NCI-H2196 treated with DMSO at 0.1 percent for 48 hours (cell line): ENCODE results near the gene COL5A1.
"Not testable (repeated sequence)": the region's sequence is repeated elsewhere in the genome, so short reads cannot be mapped to it uniquely, and the experiment has no call there.

Source experiments
- DNase-seq: peaks from one replicate; lab custom pipeline; 2025; ENCODE audit not compliant: unreplicated experiment; lab: John Stamatoyannopoulos, UW

The COL5A1 gene

DNA sequence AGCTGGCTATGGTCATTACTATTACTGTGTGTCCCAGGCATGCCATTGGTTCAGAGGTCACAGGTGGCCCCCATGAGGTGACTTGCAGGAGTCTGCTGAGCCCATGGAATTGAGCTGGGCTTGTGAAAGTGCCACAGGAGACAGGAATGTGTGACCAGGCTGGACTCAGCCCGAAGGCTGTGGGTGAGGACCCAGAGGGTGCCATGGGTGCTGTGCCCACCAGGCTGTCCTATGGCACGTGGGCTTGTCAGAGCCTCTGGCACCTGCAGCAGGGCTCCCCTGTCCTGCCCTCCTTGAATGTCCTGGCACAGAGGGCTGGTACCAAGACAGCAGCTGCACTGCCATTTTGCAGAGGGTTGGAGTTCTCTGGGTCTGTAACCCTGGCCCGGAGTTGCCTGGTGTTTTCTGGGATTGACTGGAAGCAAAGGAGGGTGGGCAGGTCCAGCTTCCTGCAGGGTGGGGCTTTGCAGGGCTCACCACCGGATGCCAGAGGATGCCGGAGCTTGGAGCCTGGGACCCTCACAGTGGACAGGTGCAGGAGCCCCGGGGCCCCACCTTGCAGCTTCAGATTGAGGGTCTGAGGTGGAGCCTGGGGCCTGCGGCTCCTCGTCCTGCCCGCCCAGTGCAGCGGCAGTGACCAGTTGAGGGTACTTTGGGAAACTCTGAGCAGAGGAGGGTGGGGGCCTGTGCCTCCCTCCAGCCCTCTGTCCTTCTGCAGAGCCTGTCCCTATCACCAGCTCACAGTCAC lies 14.2 kb downstream of the COL5A1 start:
- no peak for DNase-seq

DNA sequence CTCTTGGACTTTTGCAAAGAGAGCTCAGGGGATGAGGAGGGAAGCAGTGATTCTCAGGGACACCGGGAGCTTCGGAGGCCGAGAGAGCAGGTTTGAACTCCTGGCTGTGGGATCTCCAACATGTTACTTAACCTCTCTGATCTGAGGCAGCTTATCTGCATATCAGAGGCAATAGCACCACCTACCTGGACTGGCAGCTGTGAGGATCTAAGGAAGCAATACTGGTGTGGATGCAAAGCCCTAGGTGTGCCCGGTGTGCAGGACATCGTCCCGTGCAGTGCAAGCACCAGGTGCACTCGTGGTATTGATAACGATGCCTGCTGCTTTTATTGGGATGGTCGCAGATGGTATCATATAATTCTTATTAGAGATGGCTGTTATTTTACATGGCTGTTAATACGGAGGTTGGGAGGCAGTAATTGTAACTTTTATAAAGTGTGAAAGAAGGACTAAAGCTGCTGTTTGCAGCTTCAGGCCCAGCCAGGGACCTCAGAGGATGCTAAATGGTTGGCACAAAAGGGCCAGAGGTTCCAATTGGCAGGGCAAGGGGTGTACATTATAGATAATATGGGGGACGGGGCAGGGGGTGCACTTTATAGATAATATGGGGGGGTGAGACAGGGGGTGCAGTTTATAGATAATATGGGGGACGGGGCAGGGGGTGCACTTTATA lies 14.9 kb downstream of the COL5A1 start:
- DNase-seq: no peak

DNA sequence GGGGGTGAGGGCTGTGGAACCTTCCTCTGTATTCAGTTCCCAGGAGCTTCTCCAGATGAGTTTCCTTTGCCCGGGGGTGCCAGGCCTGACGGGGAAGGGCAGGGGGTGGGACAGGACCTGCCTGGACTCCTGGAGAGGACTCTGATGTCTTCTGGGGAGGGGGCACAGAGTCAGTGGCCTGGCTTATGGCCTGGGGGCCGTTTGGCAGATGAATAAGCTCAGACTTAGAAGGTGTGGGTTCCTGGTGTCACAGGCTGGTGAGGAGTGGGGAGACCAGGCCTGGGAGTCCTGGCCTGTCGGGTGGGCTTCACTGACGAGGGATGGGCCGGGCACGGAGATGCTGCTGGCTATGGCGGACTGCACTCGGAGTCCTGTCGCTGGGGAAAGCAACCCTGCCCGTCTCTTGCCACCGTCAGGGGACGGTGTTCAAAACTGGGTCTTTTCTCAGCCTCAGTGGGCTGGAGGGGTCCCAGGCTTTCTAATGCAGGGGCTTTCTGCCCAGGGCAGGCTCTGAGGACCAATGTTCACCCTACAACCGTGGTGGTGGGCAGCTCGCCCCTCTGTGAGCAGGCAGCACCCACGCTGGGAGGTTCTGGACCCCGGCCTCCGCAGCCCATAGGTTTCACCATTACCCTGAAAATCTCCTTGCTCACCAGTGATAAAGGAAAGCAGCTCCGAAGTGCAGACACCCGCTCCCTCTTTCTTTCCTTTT lies 16.2 kb downstream of the COL5A1 start:
- no peak for DNase-seq

DNA sequence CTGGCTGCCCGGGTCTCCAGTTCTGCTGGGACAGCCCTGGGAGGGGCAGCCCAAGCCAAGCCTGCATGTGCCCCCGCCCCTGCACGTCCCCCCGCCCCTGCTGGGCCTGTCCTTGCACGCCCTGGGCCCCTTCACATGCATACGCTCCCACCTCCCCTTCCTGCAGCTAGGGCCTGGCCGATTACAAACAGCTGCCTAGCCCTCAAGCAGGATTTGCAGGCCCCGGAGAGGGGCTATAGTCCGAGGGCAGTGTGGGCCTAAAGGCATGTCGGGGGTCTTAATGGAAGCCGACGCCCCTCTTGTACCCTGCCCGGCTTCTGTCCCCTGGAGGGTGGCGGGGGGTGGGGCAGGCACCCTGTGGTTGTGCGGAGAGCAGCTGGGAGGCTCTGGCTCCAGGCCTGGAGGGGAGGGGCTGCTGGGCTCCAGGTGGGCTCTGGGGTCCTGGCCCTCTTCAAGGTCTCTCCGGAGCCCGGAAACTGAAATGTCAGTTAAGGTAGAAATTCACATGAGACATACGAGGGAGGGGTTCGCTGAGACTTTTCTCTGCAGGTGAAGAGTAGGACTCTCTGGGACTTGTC lies 16.9 kb downstream of the COL5A1 start:
- no peak for DNase-seq

DNA sequence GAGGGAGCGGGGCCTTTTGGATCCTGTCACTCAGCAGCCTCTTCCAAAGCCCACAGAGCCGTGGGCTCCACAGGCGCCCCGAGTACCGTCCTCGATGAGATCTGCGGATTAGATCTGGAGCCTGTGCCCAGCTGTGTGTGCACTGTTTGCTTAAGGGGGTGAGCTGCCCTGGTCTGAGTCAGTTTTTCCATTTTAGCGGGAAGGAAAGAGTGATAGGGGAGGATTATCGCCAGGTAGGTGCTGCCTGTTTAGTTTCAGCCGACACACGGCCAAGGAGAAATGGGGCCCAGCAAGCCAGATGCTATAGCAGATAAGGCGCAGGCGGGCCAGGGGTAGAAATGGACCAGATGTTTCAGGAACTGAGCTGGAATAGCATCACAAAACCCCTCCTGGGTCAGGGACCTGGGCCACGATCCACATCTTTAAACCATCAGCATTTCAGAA lies 18.1 kb downstream of the COL5A1 start:
- DNase-seq: no peak

DNA sequence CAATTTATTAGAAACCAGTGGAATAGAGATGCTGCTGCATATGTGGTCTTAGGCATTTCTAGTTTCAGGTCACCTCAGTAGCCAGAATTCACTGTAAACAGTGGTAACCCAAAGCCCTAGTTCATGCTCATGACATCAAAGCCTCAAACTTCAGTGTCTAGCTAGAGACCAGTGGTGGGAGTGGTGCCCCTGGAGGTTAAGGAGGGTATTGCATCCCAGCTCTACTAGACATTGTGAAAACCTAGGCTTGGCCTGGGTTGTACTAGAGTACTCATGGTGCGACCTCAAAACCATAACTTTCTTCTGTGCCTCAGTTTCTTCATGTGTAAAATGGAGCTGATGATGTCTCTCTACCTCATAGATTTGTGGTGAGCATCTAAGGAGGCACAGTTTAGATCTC lies 18.8 kb downstream of the COL5A1 start:
- no peak for DNase-seq

DNA sequence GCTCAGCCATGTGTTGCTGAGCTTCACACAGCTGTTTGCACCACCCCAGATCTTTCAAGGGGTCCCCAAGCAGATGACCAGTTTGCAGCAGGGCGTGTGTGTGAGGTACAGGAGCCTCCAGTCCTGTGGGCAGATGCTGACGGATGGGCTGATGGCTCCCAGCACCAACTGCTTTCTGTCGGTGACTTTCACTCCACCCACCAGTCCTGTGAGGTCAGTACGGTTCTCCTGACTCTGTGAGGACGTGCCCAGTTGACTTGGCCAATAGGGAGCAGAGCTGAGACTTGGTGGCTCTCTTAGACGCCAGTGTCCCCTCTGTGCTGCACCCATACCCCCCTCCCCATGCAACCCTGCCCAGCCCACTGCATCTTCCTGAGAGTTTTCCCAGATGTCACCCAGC lies 19.7 kb downstream of the COL5A1 start:
- DNase-seq: no peak

DNA sequence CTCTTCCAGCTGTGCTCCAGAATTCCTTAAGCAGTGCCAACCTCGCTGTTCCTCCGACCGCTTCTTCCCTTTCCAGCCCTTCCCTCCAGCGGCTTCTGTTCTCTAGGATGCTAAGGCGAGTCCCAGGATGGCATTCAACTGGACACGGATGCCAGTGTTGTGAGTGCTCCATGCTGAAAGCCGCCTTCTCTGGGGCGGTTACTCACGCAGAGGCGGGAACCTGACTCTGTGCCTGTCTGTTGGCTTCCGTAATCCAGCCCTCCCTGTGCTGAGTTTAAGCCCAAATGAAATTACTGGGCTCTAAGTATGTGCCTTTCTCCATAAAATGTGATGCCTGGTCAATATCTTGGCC lies 20.2 kb downstream of the COL5A1 start:
- DNase-seq: no peak

DNA sequence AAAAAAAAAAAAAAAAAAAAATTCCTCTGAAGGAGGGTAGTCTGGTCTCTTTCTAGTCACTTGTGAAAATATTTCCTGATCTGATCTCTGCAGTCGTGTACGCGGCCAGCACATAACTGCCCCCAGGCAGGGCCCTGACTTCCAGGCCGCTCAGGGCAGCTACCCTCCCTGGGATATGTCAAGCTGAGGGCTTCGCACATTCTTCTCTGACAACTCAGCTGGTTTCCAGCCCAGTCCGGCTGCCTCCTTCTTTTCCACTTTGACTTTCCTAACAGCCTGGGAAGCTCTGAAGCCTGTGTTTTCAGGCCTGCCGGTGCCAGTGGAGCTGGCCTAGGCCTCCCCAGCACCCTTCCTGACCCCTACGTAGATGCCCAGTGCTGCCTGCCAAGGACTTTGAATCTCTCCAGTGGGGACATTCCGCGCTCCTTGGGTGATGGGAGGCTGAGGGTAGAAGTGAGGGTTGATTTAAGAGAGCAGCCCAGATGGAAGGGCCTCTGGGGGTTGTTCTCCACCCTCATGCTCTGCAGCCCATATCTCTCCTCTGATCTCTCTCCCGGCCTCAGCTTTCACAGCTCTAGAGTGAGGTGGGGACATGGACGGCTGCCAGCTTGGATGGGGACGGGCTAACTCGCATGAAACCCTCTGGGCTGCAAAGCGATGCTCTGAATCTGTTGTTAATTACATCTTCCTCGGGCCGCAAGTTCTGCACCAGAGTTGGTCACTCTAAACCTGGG lies 20.7 kb downstream of the COL5A1 start:
- DNase-seq: no peak

DNA sequence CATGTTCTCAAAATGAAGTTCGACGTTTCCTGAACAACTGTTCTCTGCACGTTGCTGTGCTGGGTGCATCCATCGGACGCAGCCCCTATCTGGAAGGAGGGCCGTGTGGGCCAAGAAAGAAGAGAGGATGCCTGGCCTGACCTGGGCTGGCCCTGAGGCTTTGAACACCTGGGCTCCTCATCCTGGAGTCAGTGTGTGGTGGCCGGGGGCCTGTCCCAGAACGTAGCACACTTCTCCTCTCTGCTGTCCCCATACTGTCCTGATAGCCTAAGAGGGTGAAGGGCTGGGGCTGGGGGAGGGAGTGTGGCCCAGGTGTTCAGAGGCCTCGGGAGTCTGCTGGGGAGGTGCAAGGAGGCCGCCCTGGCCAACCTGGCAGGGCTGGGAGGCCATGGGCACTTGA lies 21.5 kb downstream of the COL5A1 start:
- DNase-seq: no peak

DNA sequence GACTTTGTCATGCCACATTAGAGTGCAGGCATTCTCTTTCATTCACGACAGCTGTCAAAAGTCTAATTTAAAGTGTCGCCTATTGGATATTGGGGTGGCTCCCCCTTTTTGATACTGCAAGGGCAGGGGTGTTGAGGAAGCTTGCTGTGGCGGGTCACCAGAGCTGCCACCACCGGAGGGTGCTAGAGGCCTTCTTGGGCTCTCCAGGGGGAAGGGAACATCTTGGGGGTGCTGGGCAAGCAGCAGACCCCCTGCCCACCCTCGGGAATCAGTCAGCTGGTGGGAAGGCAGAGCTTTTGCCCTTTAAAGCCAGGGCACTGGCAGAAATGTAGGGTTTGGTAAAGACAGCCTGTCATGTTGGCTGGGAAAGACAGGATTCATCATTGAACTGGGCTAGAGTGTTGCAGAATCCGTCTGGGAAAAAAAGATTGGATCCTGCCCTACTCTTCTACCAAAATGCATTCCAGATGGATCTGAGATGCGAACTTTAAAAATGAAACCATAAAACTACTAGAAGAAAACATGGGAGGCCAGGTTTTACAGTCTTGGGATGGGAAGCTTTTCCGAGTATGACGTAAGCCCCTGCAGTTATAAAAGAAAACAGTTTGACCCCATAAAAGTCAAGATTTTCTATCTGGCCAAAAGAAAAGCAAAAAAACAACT lies 22.3 kb downstream of the COL5A1 start:
- no peak for DNase-seq

DNA sequence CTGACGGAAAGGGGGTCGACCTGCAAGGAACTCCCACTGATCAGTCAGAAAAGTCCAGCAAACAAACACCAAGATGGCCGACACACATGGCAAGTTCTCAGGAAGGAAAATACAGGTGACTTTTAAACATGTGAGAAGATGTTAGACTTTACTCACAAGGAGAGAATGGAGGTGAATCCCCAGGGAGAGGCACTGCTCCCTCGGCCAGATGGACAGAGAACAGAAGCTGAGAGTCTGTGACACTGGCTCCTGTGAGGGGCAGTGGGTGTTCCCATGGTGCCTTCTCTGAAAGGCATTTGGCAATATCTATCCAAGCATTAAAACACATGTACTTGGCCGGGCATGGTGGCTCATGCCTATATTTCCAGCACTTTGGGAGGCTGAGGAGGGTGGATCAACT lies 22.8 kb downstream of the COL5A1 start:
- no peak for DNase-seq

DNA sequence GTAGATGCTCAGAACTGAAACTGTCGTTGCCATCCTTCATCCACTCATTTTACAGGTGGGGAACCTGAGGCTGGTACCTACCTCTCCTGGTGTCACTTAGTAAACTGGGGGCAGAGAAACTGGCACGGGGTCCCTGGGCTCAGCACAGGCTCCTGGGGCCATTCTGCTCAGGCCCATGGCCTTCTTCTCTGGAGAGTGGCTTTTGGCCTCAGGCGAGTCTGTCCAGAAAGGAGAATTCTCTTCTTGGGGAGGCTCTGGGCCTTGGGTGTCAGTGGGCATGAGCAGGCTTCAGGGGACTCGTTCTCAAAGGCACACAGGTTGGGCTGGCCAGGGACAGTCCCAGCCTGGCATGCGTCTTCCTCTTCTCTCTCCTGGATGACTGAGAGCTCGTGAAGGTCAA lies 24.6 kb downstream of the COL5A1 start:
- DNase-seq: no peak

DNA sequence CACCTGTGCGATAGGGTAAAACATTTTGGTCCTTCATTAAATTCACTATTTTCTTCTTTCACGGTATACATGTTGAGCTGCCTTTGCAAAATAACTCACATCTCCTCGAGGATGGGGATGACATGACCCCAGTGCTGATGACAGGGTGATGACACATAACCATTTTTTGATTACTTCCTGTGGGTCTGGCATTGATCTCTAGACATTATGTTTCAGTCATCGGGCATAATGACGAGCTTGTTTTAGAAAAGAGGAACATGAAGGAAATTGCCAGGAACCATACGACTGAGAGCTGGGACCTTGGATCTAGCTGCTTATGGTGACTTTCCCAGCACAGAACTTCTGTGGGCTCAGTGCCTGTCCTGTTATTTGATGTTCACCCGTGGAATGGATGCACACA lies 25.2 kb downstream of the COL5A1 start:
- DNase-seq: no peak

DNA sequence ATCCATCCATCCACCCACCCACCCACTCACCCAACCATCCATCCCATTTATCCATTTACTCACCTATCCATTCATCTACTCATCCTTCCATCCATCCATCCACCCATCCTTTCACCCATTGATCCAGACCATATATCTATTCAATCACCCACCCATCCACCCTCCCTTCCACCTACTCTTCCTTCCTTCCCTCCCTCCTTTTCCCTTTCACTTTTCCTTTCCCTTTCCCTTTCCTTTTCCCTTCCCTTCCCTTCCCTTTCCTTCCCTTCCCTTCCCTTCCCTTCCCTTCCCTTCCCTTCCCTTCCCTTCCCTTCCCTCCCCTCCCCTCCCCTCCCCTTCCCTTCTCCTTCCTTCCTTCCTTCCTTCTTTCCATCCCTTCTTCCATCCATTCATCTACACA lies 27.4 kb downstream of the COL5A1 start:
- not testable (repeated sequence) for DNase-seq

DNA sequence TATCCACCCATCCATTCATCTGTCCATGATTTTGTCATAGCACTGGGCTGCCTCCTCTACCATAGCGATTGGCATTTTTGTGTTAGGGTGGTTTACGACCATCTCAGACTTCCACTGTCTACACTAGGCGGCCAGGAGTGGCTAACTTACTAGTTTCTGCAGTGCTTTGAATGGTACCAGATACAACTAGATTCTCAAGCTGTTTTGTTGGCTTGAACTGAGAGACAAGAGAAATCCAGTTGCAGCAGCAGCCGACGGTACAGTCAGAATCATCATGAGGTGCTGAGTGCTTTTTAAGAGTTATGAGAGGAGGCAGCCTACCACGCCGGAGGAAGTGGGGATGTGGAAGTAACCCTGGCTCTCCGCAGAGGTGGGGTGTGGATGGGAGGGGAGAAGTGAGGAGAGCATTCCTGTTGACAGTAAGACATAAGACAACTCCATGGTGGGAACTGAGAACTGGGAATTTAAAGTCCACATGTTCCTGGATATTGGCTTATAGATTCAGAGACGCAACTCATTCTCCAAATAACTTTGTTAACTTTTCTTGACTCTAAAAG lies 27.9 kb downstream of the COL5A1 start:
- DNase-seq: no peak

DNA sequence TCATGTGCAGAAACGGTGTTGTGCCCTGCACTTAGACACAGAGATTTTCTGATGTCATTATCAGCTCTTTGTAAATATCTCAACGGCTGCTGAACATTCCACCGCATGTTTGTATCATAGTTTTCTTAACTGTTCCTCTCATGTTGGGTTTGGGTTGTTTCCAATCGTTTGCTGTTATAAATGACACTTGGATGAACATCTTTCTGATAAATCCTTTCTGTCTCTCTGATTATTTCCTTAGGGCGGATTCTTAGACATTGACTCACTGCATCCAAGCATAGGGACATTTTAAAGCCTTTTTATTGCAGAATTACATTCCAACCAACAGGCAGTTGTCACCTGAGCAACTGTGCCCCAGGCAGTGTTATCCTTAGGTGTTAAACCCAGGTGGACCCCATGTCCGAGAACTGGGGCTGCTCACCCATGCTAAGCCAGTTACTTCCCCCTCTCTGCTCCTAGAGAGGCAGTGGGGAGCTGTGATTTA lies 28.5 kb downstream of the COL5A1 start:
- no peak for DNase-seq

DNA sequence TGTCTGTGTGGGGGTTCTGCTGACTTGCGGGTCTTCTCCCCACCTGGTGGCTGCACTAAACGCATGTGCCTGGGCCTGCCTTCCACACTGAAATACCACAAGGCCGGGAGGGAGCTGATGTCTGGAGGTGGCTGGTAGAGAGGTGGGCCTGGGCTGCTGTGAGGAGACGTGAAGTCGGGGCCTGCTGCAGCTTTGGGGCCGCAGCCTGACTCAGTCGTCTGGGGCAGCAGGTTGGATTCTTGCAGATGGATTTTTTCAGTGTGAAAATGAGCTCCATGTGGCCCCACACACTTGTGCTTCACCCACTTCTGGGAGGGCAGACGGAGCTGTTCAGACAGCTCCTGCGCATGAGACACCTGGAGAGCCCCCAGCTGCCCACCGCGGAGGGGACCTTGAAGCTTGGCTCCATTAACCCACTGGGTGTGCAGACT lies 29.3 kb downstream of the COL5A1 start:
- no peak for DNase-seq

DNA sequence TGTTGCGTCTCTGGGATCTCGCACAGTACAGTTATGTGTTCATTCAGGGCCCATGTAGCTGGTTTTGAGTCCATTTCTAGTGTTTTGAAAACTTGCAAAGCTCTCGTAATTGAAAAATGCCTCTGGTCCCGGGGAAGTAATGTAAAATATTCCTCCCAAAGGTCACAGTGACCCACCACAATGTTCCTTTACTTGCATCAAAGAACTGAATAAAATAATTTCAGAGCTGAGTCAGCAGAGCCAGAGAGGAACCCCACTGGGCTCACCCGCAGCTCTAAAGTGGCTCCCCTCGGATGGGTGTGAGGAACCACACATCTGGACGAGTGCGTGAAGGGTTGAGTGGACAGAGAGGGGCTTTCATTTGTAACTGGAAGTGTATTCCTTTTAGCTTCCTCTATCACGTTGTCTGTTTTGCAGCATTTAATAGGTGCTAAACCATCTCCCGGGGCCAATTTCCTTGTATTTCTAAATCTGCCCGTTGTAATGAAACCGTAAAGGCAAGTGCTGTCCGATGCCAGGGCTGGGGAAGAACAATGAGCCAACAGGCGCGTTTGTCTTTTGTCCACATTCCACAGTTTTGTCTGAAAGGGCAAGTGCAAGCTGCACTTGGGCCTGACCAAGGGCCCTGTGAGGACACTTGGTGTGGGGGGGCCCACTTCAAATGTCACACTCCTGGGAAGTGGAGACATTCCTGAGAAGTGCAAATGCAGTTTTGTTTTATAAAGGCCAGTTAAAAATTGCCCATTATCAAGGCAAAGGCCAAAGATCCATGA lies 29.9 kb downstream of the COL5A1 start:
- no peak for DNase-seq
